ENCODE measurements around the gene SPTBN1. TPM values are rescaled to one million over a fixed set of nuclear protein-coding genes. Genes with fewer than 3 reads are reported as not detected.

Gene SPTBN1
- total RNA-seq, 2 experiments from 2014 or later, result 132 to 183 TPM

DNA sequence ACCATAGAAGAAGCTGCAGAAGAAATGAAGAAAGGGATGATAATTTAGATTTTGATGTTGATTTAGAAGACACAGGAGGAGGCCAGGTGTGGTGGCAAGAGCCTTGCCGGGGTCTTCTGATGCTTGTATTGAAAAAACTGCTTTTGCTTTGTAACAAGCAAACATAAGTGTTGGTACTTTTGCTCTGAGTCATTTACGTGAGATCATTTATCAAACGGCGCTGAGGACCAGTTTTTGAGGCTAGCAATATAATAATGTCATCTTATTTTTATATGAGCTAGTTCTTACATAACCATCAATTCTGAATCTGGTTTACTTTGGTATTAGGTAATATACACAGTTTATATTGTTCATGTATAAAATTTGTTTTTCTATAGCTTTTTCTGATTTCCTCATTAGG, 30.6 kb downstream of the SPTBN1 start:
- ChIA-PET CTCF (ENCODE audit: unreplicated experiment) (no interaction called here), POLR2A (interaction anchor here (0.6 kb wide), 3 partner anchors 15 to 1783 kb away, joined by 3 to 6 read pairs (median 4); no protein-coding TSS in a partner anchor)
- Histone ChIP-seq H3K36me3 (ENCODE audit: insufficient read depth, low read length) (no peaks in the 10 kb centered on the region), H3K4me1 (ENCODE audit: insufficient read depth, low read length, poor library complexity, severe bottlenecking) (no peaks in the 10 kb centered on the region), H3K9me2 (ENCODE audit: insufficient read depth, low read length) (no peaks in the 10 kb centered on the region), H4K20me1 (ENCODE audit: insufficient read depth, low read length) (no peaks in the 10 kb centered on the region), H3K27ac (ENCODE audit: low read depth, low read length, poor library complexity, severe bottlenecking) (no peak overlapping the region), H2AFZ (ENCODE audit: low read length) (no peak overlapping the region), H3K9me3 (ENCODE audit: low read length) (no peaks in the 10 kb centered on the region), H3K4me3 (ENCODE audit: low read depth, low read length, poor library complexity, severe bottlenecking) (no peak overlapping the region), H3K79me2 (ENCODE audit: insufficient read depth, low read depth, low read length) (no peaks in the 10 kb centered on the region), H3K4me2 (ENCODE audit: low read length) (no peak overlapping the region)
- intact Hi-C loops (cut with micrococcal nuclease; ENCODE audit: unreplicated experiment), result no loop called here
- BruUV-seq (replicated peaks), result no TSS peak
- no peak for DNase-seq (ENCODE audit: low spot score)
- TF ChIP-seq CTCF (conservative IDR thresholded peaks at IDR 0.05; ENCODE audit: low read length) (no peak), EZH2phosphoT487 (IDR thresholded peaks at IDR 0.05; ENCODE audit: borderline replicate concordance, low read depth, low read length) (no peak)

DNA sequence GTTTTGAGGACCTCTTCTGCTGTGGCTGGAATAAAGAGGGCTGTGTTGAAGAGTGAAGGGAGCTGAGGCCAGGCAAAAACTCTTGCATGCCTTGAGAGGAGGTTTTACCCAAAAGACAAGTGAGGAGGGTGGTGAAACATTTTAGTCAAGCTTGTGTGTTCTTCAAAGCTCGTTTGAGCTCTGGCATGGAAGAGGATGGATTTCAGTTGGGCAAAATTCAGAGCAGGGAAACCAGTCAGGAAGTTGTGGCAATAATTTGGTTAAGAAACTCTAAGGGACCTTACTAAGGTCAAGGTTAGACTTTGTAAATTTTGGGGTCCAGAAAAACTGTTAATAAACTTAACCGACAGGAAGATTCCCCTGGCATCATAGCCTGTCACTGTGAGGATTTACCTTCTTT, 34.7 kb downstream of the SPTBN1 start:
- Histone ChIP-seq H3K4me3 (ENCODE audit: low read depth, low read length, poor library complexity, severe bottlenecking) (no peak overlapping the region), H3K79me2 (ENCODE audit: insufficient read depth, low read depth, low read length) (no peaks in the 10 kb centered on the region), H3K27ac (ENCODE audit: low read depth, low read length, poor library complexity, severe bottlenecking) (no peak overlapping the region), H3K36me3 (ENCODE audit: insufficient read depth, low read length) (no peaks in the 10 kb centered on the region), H3K4me2 (ENCODE audit: low read length) (no peak overlapping the region), H2AFZ (ENCODE audit: low read length) (no peak overlapping the region), H3K9me3 (ENCODE audit: low read length) (no peaks in the 10 kb centered on the region), H3K4me1 (ENCODE audit: insufficient read depth, low read length, poor library complexity, severe bottlenecking) (peaks cover 20% of the 10 kb centered on the region), H4K20me1 (ENCODE audit: insufficient read depth, low read length) (no peaks in the 10 kb centered on the region), H3K9me2 (ENCODE audit: insufficient read depth, low read length) (no peaks in the 10 kb centered on the region)
- ChIA-PET CTCF (ENCODE audit: unreplicated experiment) (interaction anchor here (0.6 kb wide), 1 partner anchor 10 kb away, joined by 5 read pairs; no protein-coding TSS in a partner anchor), POLR2A (interaction anchor here (0.7 to 1.0 kb wide), 3 partner anchors 11 to 87 kb away, joined by 3 read pairs; no protein-coding TSS in a partner anchor)
- TF ChIP-seq CTCF (conservative IDR thresholded peaks at IDR 0.05; ENCODE audit: low read length), result no peak
- TF ChIP-seq EZH2phosphoT487 (IDR thresholded peaks at IDR 0.05; ENCODE audit: borderline replicate concordance, low read depth, low read length), result no peak
- intact Hi-C loops (cut with micrococcal nuclease; ENCODE audit: unreplicated experiment), result no loop called here
- DNase-seq (ENCODE audit: low spot score), result no peak
- BruUV-seq (replicated peaks), result no TSS peak

- Histone ChIP-seq H4K20me1 (ENCODE audit: insufficient read depth, low read length) (no peaks in the 10 kb centered on the region), H3K79me2 (ENCODE audit: insufficient read depth, low read depth, low read length) (no peaks in the 10 kb centered on the region), H3K9me3 (ENCODE audit: low read length) (no peaks in the 10 kb centered on the region), H3K27ac (ENCODE audit: low read depth, low read length, poor library complexity, severe bottlenecking) (no peak overlapping the region), H3K4me2 (ENCODE audit: low read length) (no peak overlapping the region), H3K4me3 (ENCODE audit: low read depth, low read length, poor library complexity, severe bottlenecking) (no peak overlapping the region), H3K4me1 (ENCODE audit: insufficient read depth, low read length, poor library complexity, severe bottlenecking) (peaks cover 30% of the 10 kb centered on the region), H3K36me3 (ENCODE audit: insufficient read depth, low read length) (no peaks in the 10 kb centered on the region), H3K9me2 (ENCODE audit: insufficient read depth, low read length) (no peaks in the 10 kb centered on the region), H2AFZ (ENCODE audit: low read length) (no peak overlapping the region)
- DNase-seq (ENCODE audit: low spot score), result no peak
- intact Hi-C loops (cut with micrococcal nuclease; ENCODE audit: unreplicated experiment), result no loop called here
- CTCF ChIA-PET (ENCODE audit: unreplicated experiment), result no interaction called here
- TF ChIP-seq EZH2phosphoT487 (IDR thresholded peaks at IDR 0.05; ENCODE audit: borderline replicate concordance, low read depth, low read length), result no peak
- BruUV-seq (replicated peaks), result no TSS peak
- POLR2A ChIA-PET, result interaction anchor here (0.6 to 1.2 kb wide), 7 partner anchors 18 to 967 kb away, joined by 3 to 5 read pairs (median 4); partner anchors contain the start of gene CHAC2
Measured at GRCh38 chr2:54492335-54492734, 36.2 kb downstream of the SPTBN1 start.

Data from OCI-LY7 (cell line).